LNCaP clone FGC (cell line): ENCODE results near the gene MDC1.

ENCODE experiments used
- DNase-seq: peaks from one replicate; pipeline ENCODE4 v3.0.0-alpha.2; 2011; ENCODE audit warnings: low read depth
- H3K4me3 ChIP-seq: 2 replicates; pipeline ENCODE4 v1.5.1; 2011; ENCODE audit warnings: mild to moderate bottlenecking, low read depth, low read length, control low read depth
- TF ChIP-seq, protein P1 (sequence below): IDR thresholded peaks from 2 replicates; pipeline ENCODE4 v1.5.1; 2012; ENCODE audit warnings: mild to moderate bottlenecking; ENCODE audit not compliant: control insufficient read depth, insufficient read depth; ENCODE audit errors: extremely low read depth

MDC1 gene

DNA sequence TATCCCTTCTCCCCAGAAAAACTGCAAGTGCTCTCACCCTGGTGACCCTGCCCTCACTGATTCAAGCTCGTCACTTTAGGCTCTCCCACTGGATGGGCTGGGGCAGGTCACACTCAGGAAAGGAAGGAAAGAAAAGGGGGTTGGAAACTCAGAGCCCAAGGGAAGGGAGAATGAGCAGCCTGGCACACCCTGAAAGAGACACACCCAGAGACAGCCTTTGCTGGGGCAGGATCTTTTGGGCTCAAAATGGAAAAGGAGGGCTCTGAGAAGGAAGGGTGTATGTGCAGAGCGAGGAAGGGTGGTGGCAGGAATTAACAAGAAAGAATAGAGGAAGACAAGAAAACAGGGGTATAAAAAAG, 33.1 kb downstream of the MDC1 start:
- TF ChIP-seq, protein P1, sequence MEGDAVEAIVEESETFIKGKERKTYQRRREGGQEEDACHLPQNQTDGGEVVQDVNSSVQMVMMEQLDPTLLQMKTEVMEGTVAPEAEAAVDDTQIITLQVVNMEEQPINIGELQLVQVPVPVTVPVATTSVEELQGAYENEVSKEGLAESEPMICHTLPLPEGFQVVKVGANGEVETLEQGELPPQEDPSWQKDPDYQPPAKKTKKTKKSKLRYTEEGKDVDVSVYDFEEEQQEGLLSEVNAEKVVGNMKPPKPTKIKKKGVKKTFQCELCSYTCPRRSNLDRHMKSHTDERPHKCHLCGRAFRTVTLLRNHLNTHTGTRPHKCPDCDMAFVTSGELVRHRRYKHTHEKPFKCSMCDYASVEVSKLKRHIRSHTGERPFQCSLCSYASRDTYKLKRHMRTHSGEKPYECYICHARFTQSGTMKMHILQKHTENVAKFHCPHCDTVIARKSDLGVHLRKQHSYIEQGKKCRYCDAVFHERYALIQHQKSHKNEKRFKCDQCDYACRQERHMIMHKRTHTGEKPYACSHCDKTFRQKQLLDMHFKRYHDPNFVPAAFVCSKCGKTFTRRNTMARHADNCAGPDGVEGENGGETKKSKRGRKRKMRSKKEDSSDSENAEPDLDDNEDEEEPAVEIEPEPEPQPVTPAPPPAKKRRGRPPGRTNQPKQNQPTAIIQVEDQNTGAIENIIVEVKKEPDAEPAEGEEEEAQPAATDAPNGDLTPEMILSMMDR = no peak
- no peak for DNase-seq

DNA sequence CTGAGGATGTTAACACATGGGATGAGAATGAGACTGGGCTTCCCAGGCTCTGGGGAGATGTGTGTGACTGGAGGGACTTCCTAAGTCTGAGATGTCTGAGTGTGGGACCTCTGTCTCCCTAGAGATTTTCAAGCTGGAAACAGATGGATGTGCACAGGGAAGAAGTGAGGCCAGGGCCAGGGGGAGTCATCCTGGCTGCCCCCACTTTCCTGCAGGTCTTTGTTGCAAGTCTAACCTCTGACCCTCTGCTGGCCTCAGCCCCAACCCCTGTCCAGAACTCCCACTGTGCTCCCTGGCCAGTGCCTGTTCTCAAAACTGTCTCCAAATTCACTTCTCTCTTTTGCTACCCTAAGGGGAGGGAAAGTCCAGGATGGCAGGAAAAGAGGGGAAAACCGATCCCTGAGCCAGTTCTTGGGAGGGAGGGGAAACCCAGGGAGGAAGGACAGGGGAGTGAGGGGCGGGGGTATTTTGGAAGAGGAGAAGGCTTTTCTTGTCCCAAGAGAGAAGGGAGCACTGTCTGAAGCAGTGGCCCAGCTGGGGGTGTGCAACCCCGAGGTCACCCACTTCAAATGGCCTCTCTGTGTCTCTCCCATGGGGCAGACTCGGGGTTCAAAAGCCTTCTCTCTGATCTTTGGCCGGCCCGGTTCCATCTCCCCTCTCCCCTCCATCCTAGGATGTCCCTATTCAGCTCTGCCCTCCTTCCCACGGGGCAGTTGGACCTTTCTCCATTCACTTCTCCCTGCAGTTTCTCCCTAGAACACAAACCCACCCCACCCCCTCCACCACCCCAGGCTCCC, 33.7 kb downstream of the MDC1 start:
- DNase-seq = no peak
- TF ChIP-seq, protein P1 = no peak
- no peak overlapping the region for H3K4me3 ChIP-seq

More for the DNA sequence above, 33.1 kb downstream of the MDC1 start:
- no peak overlapping the region for H3K4me3 ChIP-seq

DNA sequence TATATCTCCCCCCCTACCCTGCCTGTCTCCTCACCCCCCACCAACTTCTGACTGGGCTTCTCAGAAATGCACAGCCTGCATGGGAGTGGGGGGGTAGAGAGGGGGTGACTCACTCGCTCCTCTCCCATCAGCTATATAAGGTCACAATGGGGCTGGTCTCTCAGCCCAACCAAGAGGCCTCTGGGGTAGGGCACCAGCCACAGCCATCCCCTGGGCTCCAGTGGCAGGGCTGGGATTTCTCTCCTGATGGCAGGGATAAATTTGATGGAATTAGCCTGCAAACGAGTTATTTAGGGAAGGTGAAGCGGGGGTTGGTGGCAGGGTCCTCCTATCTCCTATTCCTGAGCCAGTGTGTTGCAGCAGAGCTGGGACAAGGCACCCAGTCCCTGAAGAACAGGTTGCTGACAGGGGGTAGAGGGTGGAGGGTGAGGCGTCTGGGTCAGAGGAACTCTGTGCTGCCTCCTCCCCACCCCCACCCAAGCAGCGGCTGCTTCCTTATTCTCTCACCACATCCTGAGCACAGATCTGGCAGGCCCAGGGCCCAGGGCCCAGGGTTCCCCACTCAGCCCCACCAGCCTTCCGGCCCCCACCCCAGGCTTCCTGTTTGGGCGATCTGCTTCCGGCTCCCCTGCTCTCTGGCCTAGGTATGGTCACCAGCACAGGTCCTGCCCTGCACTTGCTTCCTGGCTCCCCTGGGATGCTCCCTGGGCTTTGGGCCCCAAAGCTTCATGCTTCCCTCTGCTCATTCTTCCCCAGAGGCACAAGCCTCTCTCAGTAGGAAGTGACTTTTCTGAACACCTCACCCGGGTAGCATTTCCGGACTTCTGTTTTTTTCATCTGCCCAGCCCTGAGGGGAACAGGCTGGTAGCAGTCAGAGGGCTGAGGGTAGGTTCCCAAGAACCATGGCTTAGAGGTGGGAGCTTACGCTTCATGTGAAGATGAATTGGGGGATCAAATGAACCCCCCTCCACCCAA, 34.7 kb downstream of the MDC1 start:
- TF ChIP-seq, protein P1 = no peak
- H3K4me3 ChIP-seq = no peak overlapping the region
- DNase-seq = no peak

DNA sequence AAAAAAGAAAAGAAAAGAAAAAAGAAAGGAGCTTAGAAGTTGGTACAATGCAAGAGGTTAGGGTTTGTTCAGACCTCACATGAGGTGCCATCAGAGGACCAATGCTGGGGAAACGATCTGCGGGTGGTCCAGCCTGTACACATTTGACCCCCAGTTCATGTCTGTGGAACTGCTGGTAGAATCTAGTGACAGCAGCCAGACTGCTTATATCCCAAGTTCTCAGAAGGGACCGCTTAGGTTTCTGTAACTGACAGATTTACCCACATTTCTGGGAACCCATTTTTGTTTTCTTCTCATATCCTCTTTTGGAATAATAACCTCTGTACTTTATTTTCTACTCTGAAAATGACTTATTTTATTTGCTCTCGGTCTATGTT, 35.3 kb downstream of the MDC1 start:
- TF ChIP-seq, protein P1 = no peak
- DNase-seq = no peak
- no peak overlapping the region for H3K4me3 ChIP-seq

DNA sequence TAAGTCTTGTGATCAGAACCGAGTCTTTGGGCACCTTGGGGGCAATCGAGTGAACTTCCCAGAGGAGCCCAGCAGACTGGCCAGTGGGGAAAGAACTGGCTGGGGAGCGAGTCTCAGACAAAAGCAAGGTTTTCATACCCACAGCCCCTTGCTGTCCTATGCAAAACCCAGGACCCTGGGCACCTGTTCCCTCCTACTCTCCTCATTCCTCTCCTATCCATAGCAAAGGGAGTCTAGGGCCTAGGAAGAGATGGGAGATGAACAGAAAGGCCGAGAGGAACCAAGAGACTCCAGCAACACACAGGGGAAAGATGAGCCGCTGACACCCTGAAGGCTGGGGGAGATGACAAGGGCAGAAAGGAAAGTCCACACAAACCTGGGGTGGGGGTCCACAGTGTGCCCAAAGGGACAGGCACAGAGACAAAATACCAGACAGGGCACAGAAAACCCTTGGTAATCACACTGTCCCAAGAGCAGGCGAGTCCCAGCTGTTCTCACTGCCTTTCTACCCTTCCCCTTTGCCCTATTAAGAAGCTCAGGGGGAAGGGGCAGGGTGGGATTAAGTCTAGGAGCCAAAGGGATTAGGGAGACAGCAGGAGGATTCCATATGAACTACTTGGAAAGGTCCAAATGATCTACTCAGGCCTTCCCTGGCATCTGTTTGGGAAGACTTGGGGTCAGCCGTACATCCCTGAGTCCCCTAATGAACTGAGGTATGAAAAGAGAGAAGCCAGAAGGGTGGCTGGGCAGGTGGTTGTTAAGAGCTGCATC, 37.1 kb downstream of the MDC1 start:
- no peak overlapping the region for H3K4me3 ChIP-seq
- DNase-seq = no peak
- TF ChIP-seq, protein P1 = no peak

DNA sequence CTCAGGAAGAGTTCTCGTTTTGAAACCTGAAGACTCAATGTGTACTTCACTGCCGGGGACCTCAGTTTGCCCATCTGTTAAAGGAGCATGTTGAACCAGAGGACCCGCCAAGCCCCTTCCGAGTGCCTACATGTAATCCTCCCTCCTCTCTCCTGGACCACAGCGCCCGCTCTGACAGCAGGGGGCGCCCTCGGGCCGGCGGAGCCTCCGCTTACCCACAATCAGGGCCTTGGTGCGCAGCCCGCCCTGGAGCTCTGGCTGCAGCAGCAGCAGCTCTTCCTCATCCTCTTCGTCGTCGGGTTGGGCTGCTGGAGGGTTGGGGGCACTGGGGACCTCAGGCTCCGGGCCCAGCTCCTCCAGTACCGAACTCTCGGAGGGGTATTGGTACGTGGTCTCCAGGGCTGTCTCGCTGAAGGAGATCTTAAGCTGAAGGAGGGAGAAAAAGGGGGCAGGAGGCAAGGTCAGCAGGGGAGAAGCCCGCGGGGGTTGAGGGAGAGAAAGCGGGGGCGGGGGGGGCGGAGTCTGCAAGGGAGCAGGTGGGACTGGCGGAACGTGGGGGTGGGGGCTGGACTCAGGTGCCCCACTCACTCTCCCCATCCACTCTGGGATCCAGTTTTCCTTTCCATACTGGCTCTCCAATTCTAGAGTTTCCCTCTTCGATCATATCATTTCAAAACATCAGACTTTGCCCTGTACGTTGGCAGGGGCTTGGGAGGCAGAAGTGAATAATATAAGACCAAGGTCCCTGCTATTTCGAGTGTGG, 37.9 kb downstream of the MDC1 start:
- no peak overlapping the region for H3K4me3 ChIP-seq
- TF ChIP-seq, protein P1 = peak; percentile 92
- no peak for DNase-seq
